Activated naive CD4-positive, alpha-beta T cell (primary cell): ENCODE measurements around the gene FHAD1.

Experiments
- DNase-seq, 4 experiments: peaks; one replicate each; lab custom pipeline; 2025; lab: John Stamatoyannopoulos, UW

The FHAD1 gene

DNA sequence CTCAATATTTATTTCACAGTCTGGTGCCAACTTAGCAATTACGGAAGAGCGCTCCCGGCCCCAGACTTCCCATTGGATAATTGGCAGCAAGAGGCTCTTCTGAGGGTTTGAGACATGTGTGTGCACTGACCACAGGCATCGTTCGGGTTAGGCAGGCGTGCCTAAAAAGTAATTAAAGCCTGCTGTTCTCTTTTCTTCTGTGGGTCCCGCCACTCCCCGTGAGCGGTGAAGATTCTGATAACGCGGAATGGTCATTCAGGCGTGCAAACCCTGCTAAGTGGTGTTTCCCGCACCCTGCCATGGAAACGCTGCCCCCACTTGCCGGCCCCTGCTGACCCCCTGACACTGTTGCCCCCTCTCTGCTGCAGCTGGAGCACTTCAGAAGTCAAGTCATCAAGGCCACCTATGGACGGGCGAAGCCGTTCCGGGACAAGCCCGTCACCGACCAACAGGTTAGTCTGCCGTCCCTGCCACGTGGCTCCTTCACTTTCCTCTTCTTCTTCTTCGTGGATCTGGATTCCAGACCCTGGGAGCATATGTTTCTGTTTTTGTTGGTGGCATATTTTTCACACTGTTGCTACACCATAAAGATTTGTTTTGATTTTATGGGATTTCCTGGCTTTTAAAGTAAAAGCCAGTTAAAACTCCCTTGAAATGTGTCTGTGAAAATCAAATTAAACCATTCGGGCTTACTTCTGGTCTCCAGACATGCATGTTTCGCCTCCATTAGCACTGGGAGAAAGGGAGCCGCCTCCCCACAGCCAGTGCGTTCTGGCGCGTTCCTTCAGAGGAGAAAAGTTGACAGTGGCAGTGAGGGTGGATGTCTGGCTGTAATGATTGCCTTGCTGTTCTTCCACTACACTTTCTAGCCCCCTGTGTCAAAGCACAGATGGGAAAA lies 79.9 kb downstream of the FHAD1 start:
- no peak for DNase-seq

DNA sequence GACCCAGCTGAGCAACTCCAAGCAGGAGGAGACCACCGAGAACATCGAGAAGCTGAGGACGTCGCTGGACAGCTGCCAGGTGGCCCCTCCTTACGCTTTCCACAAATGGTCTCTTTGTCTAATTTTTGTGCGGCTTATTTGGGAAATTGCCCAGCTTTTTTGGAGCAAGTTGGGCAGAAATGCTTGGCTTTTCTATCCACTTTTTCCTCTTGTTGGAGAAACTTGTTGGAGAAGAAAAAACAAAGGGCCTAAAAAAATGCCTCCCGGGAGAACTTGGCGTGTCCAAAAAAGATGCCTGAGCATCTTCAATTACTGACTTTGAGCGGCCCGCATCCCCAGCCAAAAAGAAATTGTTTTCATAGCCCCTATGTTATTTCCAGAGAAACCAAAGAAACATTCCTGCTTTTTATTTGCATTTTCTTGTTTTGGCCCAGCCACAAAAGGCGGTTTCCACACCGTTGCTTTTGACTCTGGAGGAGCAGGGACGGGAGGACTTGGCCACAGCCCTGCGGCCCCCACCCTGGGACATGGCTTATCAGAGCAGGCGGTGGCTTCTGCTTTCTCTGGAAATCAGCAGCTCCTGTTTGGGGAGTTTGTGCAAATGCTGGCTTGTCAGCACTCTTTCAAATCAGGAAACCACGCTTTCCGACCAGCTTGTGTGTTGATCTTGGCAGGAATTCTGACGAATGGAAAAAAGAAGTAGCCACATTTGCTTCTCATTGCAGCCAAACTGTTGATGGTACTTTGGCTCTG lies 81.5 kb downstream of the FHAD1 start:
- no peak for DNase-seq

DNA sequence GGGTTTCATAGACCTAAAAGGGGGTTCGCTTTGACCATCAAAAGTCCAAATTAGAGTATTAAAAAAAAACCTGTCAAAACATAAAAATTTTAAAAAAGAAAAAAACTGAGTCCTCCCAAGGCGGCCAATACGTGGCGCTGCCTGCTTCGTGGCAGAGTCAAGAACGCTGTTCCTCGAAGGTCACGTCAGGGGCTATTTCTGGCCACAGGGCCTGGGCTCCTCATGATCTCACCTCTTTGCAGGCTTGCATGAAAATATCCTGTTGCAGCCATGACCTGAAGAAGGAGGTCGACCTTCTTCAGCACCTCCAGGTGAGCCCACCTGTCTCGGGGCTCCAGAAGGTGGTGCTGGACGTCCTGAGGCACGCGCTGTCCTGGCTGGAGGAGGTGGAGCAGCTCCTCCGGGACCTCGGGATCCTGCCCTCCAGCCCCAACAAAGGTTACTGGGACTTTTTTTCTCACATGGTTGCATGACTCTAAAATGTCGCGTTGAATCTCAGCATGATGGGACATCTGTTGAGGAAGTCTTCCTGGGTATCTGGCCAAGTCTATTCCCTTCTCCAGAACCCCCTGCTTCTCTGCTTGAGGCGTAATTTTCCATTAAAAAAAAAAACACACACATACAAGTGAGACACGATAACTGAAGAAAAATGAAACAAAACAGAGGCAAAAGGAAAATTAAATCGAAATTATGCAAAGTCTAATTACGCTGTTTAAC lies 82.2 kb downstream of the FHAD1 start:
- no peak for DNase-seq

DNA sequence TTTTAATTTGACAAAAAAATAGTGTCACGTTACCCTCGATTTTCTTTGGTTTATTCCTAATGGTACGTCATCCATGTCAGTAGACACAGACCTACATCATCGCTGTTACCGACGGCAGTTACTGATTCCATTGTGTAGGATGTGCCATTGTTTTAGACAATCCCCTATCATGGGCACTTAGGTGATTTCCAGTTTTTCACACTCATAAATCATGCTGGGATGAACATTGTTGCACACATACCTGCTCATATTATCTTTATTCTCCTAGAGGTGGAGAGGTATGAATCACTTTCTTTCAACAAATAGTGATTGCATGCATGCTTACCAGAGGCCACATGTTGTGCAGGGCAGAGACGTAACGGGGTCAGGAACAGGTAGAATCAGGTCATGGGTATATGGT lies 83.0 kb downstream of the FHAD1 start:
- DNase-seq, result no peak

DNA sequence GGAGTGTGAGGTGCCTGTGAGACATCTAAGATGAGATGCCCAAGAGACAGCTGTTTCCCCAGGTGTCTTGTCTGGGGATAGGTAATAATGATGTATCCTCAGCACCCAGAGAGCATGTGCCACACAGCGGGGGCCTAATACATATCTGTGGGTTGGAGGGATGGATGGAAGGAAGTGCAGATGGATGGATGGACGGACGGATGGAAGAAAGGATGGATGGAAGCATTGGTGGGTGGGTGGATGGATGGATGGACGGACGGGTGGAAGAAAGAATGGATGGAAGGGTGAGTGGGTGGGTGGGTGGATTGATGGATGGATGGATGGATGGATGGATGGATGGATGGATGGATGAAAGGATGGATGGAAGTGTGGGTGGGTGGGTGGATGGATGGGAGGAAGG lies 84.2 kb downstream of the FHAD1 start:
- no peak for DNase-seq

DNA sequence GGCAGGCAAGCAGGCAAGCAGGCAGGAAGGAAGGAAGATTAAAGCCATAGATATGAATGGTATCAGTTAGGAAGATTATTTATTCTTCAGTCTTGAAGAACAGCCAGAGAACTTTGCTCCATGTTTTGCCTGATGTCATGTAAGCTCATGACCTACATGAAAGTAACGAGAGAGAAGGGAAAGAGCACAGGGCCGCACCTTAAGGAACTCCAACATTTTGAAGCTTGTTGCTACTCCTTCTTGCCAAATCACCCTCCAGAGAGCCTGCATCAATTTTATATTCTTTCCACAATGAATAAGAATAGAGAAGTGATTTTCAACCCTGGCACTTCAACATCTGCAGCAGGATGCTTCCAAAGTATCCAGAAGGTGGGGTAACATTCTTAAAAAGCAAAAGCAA lies 84.7 kb downstream of the FHAD1 start:
- DNase-seq, result no peak

DNA sequence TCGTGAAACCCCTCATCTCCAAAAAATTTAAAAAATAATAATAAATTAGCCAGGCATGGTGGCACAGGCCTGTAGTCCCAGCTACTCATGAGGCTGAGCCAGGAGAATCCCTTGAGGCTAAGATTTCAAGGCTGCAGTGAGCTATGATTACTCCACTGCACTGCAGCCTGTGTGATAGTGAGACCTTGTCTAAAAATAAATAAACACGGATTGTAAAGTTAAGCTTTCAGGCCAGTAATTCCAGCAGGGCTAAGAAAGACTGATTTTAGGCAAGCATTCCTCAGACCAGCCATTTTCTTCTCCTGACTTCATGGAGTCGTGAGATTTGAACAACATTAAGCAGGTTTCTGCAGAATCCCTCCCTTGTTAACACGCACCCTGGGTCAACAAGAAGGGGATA lies 85.5 kb downstream of the FHAD1 start:
- DNase-seq, result no peak

DNA sequence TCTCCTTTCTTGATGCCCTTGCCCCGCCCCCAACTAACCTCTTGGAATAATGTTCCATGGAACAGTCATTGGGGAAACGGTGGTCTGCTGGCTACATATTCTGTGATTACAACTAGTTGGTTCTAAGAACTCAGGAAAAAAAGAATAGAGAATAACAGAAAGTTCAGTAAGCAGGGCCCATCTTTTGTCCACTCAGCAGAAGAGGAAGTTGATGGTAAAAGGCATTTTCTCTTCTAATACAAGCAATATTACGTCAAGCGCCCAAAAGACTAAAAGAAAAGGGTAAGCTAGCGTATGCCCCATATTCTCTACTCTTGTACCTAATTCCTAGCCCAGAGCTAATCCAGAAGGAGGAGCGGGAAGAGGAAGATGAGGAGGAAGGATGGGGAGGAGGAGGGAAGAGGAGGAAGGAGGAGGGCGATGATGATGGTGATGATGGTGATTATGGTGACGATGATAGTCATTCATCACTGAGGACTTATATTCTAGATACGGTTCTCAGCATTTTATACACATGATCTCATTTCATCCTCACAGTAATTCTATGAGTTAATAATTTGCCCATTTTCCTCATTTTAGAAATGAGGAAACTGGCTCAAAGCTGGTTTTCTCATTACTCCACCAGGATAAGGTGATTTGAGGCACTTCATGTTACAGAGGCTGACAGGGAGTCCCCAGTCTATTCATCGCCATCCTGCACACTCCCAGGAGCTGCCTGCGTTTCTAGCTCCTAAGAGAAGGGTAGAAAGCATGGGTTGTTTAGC lies 86.1 kb downstream of the FHAD1 start:
- DNase-seq, result no peak

DNA sequence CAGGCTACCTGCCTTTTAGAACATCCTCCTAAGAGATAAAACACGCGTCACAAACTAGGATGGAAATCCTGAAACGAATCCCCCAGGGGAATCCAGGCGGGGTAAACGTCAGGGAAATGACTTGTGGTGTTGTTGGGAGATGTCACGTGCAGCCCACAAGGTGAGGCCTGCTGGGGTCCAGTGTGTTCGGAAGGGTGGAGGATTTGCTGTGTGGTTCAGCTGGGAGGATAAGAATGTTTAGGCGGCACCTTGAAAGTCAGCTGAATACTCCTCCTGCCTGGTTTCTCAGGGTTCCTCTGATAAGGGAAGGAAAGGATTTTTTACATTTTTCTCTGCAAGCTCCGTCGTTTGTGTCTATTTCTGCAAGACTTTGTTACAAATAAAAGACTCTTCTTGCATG lies 88.0 kb downstream of the FHAD1 start:
- no peak for DNase-seq

DNA sequence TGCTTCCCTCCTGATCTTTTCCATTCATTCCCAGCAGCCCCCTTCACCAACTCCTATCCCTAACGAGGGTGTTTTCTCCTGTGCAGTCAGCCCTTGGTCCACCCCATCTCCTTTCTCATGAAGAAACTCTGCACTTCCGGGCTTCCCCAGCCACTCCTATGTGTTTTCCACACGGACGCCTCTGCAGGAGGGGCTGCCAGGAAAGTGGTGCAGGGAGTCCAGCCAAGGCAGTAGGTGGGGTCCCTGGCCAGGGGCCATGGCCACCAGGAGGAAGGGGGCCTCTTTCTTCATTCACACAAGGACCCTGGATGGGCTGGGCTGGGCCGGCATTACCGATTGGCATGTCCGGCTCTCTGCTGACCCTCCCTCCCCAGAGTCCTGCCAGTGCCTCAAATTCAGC lies 89.8 kb downstream of the FHAD1 start:
- no peak for DNase-seq

DNA sequence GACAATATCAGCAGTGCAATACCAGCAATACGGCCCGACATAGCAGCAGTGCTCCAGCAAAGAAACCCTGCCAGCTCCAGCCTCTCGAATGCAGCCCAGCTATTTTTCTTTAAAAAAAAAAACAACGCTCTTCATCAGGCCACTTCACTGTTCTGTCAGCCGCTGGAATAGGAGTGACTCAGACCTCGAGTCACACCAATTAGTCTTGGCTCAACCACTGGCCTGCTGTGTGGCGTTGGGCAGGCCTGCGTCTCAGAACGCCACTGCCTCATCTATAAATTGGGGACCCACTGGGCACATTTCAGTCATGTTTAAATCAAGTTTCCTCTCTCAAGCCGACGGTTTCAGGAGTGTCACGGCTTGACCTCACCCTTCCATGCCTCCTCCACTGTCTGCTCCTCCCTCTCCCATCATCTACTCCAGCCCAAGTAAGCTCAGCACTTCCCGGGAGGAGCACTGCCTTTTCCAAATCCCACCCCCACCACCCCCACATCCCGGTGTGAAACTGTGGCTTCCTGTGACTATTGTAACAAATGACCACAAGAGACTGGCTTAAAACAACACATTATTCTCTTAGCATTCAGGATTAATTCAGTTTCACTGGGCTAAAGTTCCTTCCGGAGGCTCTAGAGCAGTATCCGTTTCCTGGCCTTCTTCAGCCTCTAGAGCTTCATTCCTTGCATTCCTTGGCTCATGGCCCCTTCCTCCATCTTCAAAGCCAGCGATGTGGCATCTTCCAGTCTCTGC lies 90.8 kb downstream of the FHAD1 start:
- DNase-seq, result no peak

DNA sequence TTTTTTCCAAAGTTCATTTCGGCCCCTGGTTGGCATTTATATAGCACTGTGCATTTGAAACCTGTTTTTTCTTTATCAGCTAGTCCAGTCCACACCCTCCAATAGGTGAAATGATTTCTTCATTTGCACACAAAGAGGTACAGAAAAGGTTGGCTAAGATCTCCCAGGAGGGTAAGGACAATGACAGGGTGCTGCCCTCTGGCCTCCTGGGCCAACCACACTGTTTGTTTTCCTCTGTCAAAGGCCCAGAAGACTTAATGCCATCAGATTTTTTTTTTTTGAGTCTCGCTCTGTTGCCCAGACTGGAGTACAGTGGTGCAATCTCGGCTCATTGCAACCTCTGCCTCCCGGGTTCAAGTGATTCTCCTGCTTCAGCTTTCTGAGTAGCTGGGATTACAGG lies 92.5 kb downstream of the FHAD1 start:
- DNase-seq, result no peak

DNA sequence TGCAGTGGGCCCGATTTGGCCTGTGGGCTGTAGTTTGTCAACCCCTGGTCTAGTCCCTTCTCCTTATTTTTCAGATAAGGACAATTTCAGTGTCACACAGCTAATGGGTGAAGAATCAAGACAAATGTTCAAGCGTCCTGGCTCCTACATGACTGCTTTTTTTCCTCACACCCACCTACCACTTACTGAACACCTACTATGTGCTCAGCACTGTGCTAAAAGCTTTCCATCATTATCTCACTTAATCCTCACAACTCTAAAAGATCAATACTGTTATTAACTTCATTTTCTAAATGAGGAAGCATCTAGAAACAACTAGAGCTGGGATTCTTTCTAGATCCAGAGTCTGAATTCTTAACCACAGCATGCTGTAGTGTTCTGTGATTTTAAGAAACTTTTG lies 94.2 kb downstream of the FHAD1 start:
- DNase-seq, result no peak

DNA sequence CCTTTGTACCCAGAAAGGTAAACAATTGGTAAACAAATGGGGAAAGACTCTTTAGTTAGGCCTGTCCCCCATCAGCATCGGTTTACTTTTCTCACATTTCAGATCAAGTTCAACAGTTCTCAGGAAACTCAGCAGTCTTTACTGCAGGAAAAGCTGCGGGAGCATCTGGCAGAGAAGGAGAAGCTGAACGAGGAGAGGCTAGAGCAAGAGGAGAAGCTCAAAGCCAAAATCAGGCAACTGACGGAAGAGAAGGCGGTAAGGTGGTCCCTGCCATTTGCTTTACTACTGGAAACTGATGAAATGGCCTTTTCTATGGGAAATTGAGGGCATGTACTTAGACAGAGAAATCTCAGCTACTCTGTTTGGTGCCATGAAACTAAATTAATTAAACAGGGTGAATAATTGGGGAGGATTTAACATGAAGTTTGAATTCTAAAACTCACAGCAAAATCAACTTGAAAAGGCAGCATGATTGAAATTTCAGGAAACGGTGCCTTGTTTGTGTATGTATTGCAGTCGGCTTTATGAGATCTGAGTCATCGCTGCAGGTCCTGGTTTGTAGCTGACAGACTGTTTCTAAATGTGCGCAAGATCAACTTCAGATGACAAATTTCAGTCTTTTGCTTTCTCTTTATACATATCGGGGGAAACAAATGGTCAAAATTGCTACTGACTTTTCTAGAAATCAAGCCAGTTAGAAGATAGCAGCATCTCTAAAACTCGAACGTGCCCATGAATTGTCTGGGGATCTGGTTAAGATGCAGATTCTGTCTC lies 94.8 kb downstream of the FHAD1 start:
- no peak for DNase-seq

DNA sequence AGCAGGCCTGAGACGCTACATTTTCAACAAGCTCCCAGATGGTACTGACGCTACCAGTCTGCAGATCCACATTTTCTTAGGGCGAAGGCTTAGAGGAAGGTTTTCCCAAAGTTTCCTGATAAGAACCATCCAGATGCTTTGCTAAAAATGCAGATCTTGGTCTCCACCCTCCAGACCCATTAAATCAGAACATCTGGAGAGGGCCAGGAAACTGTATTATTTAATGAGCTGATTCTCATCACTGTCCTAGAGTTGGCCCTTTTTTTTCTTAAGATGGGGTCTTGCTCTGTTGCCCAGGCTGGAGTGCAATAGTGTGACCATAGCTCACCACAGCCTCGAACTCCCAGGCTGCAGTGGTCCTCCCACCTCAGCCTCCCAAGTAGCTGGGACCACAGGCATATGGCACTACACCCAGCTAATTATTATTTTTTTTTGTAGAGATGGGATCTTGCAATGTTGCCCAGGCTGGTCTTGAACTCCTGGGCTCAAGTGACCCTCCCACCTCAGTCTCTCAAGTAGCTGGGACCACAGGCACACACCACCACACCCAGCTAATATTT lies 95.5 kb downstream of the FHAD1 start:
- DNase-seq, result no peak

DNA sequence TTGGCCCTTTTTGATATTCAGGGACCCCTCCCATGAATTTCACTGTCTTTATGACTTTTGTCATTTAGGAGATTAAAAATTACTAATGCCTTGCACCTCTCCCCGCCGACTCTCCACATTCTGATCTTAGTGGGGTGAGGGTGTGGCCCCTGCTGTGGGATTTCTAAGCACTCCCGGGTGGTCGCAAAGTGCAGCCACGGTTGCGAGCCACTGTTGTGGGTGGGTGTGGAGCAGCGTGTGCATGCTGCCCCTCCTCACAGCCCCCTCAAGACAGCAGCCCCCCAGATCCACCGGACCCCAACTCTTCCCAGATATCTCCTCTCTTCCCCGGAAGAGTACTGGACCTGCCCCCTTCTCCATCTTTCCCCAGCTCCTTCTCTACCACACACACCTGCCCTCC lies 96.1 kb downstream of the FHAD1 start:
- no peak for DNase-seq

DNA sequence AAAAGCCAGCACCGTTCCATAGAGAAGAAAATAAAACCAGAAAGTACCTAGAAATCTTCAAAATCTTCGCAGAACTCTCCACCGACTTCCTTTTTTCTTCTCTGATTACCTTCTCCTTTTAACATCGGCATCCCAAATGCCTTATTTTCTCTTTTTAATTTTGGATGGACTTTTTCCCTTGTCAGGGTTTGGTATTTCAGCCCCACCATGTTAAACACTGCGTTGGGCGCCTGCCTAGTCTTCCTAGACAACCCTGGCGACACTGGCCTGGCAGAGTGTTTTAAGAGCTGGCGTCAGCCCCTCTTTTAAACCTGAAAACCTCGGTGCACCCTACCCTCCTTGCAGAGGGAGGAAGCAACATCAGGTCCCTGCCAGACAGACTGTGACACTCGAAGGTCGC lies 96.7 kb downstream of the FHAD1 start:
- no peak for DNase-seq

DNA sequence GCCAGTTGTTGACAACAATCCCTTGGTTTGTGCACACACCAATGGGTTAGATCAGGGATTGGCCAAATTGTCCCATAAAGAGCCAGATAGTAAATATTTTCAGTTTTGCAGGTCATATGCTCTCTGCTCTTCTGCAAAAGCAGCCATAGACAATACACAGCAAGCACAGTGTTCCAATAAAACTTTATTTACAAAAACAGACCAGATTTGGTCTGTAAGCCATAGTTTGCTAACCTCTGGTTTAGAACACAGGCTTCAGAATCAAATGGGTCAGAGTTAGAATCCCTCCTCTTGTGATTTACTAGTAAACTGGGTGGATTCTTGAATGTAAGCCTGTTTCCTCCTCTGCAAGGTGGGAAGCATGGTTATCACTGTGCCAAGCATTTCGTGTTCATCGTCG lies 97.4 kb downstream of the FHAD1 start:
- DNase-seq, result no peak

DNA sequence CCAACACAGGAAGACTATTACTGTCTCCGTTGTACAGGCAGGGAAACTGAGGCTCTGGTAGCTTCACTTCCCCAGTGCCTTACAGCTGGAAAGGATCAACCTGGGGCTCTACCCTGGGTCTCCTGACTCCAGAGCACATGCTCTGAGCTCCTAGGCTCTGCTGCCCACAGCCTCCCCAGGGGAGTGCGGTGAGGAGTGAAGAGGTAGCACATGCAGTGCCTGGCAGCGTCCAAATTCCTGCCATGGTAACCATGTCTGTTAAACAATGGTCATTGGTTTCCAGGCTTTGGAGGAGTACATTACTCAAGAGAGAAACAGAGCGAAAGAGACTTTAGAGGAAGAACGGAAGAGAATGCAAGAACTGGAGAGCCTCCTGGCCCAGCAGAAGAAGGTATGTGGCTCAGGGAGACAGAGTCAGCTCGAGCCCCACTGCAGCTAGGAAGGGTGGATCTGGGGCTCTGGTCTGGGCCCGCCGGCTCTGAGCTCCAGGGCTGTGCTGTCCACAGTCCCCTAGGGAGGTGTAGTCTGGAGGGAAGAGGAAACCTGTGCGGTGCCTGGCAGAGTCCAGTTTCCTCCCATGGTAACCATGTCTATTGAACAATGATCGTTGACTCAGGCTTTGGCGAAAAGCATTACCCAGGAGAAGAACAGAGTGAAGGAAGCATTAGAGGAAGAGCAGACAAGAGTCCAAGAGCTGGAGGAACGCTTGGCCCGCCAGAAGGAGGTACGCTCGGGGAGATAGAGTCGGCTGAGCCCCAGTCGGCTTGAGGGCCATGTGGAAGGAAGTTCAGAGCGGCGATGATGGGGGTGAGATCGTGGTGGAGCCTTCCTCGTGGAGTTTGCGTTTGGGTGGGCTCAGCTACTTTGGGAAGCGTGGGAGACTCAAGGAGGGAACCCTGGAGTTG lies 98.0 kb downstream of the FHAD1 start:
- no peak for DNase-seq
